ENCODE data around the gene SPRY4. TPM values are rescaled to one million over a fixed set of nuclear protein-coding genes. Genes with fewer than 3 reads are reported as not detected.
A peak's percentile ranks its signal among the peaks of the same experiment; 100 is the strongest.

SPRY4 gene
- total and polyA plus RNA-seq, 2 of the 13 experiments (the other 11 are each of a cell fraction or from before 2014, with no cell fraction given) = 8.9 to 17.8 TPM

DNA sequence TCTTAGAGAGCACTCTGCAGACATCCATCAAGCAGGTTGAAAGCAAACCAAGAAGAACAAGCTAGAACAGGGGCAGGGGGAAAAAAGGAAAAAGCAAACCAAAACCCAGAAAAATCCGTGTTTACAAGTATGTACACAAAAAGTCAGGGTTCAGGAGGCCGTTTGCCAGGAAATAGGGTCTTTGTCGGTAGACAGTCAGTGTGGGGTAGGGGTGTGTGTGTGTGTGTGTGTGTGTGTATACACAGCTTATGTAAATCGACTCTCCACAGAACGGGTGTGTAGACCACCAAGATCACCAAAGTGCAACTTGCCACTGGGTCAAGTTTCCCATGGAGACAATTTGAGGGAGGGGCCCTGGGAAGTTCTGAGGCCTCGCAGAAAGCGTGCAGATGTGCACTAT is 13.1 kb downstream of the SPRY4 start:
- FAIRE-seq (no peak), ATAC-seq (no peak), DNase-seq (ENCODE audit: low spot score) (no peak)
- no TSS peak for BruUV-seq (replicated peaks)
- peaks cover 57% of the 10 kb centered on the region for H4K20me1 ChIP-seq (ENCODE audit: insufficient read depth, low read length)
- no peak overlapping the region for H2AFZ ChIP-seq (ENCODE audit: low read length)
- H3K27ac ChIP-seq (ENCODE audit: extremely low read length, insufficient read depth, low read length) = no peak overlapping the region
- POLR2A ChIA-PET = no interaction called here
- H3K27me3 ChIP-seq (ENCODE audit: control insufficient read depth in 1 of 2, insufficient read depth in 2 of 2, low read length in 2 of 2) = no peaks in the 10 kb centered on the region; a peak in 1 of 5 replicates
- H3K79me2 ChIP-seq (ENCODE audit: insufficient read depth, low read length) = peaks cover 66% of the 10 kb centered on the region
- H3K4me1 ChIP-seq (ENCODE audit: insufficient read depth, low read length) = peaks cover 63% of the 10 kb centered on the region
- no peak overlapping the region for H3K9ac ChIP-seq (ENCODE audit: insufficient read depth, low read depth, low read length)
- H3K4me2 ChIP-seq (ENCODE audit: low read depth, low read length) = no peak overlapping the region
- 80% methylated on average over 7 of the region's 7 CpGs for WGBS (ENCODE audit: low lambda C conversion rate)
- H3K9me3 ChIP-seq (ENCODE audit: low read length) = no peaks in the 10 kb centered on the region
- in situ Hi-C loops (cut with HindIII; ENCODE audit: extremely low pct_ligation_motif_present, low pct_unique_long_range_greater_than_20kb) (loop anchor here (25.0 kb wide), 1 partner anchor 149 kb away; no protein-coding TSS in a partner anchor), intact Hi-C loops (cut with micrococcal nuclease; ENCODE audit: unreplicated experiment) (no loop called here)
- peaks cover 38 to 57% of the 10 kb centered on the region in 2 experiments for H3K36me3 ChIP-seq (replicated peaks in 1 of 2; ENCODE audit: control insufficient read depth in 1 of 2, insufficient read depth in 2 of 2, low read length in 2 of 2)
- TF ChIP-seq CBX1 (IDR thresholded peaks at IDR 0.05; ENCODE audit: low read depth) (no peak), BRCA1 (CRISPR knock-in tag; IDR thresholded peaks at IDR 0.05) (no peak), ZBTB38 (CRISPR knock-in tag; IDR thresholded peaks at IDR 0.05) (0 out of 2 replicates have a peak, but pooled peaks have one; percentile 27), SOX6 (IDR thresholded peaks at IDR 0.05) (no peak), SOX6 (CRISPR knock-in tag; IDR thresholded peaks at IDR 0.05) (0 out of 2 replicates have a peak, but pooled peaks have one; percentile 17), POGZ (CRISPR knock-in tag; IDR thresholded peaks at IDR 0.05) (0 out of 2 replicates have a peak, but pooled peaks have one; percentile 20), ZBTB7B (CRISPR knock-in tag; IDR thresholded peaks at IDR 0.05) (peak; percentile 34; the same call in 1 of the 2 replicates)
- TF ChIP-seq, protein P1, sequence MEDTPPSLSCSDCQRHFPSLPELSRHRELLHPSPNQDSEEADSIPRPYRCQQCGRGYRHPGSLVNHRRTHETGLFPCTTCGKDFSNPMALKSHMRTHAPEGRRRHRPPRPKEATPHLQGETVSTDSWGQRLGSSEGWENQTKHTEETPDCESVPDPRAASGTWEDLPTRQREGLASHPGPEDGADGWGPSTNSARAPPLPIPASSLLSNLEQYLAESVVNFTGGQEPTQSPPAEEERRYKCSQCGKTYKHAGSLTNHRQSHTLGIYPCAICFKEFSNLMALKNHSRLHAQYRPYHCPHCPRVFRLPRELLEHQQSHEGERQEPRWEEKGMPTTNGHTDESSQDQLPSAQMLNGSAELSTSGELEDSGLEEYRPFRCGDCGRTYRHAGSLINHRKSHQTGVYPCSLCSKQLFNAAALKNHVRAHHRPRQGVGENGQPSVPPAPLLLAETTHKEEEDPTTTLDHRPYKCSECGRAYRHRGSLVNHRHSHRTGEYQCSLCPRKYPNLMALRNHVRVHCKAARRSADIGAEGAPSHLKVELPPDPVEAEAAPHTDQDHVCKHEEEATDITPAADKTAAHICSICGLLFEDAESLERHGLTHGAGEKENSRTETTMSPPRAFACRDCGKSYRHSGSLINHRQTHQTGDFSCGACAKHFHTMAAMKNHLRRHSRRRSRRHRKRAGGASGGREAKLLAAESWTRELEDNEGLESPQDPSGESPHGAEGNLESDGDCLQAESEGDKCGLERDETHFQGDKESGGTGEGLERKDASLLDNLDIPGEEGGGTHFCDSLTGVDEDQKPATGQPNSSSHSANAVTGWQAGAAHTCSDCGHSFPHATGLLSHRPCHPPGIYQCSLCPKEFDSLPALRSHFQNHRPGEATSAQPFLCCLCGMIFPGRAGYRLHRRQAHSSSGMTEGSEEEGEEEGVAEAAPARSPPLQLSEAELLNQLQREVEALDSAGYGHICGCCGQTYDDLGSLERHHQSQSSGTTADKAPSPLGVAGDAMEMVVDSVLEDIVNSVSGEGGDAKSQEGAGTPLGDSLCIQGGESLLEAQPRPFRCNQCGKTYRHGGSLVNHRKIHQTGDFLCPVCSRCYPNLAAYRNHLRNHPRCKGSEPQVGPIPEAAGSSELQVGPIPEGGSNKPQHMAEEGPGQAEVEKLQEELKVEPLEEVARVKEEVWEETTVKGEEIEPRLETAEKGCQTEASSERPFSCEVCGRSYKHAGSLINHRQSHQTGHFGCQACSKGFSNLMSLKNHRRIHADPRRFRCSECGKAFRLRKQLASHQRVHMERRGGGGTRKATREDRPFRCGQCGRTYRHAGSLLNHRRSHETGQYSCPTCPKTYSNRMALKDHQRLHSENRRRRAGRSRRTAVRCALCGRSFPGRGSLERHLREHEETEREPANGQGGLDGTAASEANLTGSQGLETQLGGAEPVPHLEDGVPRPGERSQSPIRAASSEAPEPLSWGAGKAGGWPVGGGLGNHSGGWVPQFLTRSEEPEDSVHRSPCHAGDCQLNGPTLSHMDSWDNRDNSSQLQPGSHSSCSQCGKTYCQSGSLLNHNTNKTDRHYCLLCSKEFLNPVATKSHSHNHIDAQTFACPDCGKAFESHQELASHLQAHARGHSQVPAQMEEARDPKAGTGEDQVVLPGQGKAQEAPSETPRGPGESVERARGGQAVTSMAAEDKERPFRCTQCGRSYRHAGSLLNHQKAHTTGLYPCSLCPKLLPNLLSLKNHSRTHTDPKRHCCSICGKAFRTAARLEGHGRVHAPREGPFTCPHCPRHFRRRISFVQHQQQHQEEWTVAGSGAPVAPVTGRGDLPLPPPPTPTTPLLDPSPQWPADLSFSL (CRISPR knock-in tag; IDR thresholded peaks at IDR 0.05) = peak; percentile 49; the same call in 1 of the 2 replicates
- CTCF ChIA-PET (ENCODE audit: low intra/inter-chr PET ratio, low total read pairs) = no interaction called here
- no peak overlapping the region for H3K4me3 ChIP-seq (replicated peaks in 1 of 3; ENCODE audit: insufficient read depth in 1 of 3, low read depth in 2 of 3, low read length in 3 of 3)

Measured in HepG2 (cell line).